Measurements from ENCODE around the gene DENND1A.

- TF ChIP-seq FOXA1 (IDR thresholded peaks at IDR 0.05) (no peak), L3MBTL2 (conservative IDR thresholded peaks at IDR 0.05) (no peak), SP1 (IDR thresholded peaks at IDR 0.05) (no peak)
These were observed 101.5 kb downstream of the DENND1A start for GRCh38 chr9:123828449-123828848.

Measured in HEK293T (cell line).